ENCODE data around the gene SLC1A2.

Gene SLC1A2

DNA sequence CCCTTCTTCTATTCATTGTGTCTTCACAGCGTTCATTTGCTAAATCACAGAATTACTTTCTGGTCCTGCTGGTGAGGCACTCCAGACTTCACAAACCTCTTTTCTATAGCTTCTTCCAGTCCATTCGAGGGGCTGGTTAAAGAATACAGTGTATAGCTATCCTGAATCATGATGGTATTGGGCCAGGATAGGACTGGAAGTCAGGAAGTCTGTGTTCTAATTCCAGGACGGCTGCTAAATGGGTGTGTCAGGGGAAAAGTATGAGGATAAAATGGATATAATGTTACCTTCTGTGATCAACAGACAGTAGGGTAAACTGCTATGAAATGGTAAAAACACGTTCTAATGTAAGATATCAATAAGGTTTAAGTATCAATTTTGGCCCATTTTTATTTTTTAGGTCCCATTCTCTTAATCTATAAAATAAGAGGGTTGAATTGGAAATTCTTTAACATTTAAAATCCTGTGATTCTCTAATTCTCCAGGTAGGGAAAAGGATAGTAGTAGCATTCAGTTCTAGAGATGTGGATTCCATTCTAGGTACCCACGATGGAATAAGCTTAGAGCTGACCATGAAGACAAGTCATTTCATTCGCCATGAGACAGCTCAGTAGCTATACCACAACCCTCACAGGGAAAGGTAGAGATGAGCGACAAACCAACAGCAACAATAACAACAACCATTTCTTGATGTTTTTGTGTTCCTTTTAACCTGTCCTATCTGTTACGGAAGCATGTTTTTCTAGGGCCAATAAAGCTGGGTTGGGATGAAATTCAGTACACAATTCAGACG, 96.1 kb downstream of the SLC1A2 start:
- no peak for ATAC-seq
- Mint-ChIP-seq H3K9me3 (peaks cover 4% of the 10 kb centered on the region), H3K27ac (no peak overlapping the region), H3K4me1 (peaks cover 16% of the 10 kb centered on the region), H3K4me3 (no peak overlapping the region), H3K27me3 (no peaks in the 10 kb centered on the region), H3K36me3 (ENCODE audit: low read depth) (no peaks in the 10 kb centered on the region)
- no peak for DNase-seq

GRCh38 chr11:35322318-35322979, 96.9 kb downstream of the SLC1A2 start:
- no peaks in the 10 kb centered on the region for H3K36me3 Mint-ChIP-seq (ENCODE audit: low read depth)
- no peak overlapping the region for H3K4me3 Mint-ChIP-seq
- no peaks in the 10 kb centered on the region for H3K27me3 Mint-ChIP-seq
- no peak overlapping the region for H3K27ac Mint-ChIP-seq
- H3K4me1 Mint-ChIP-seq: peaks cover 16% of the 10 kb centered on the region
- no peak for DNase-seq
- no peak for ATAC-seq
- H3K9me3 Mint-ChIP-seq: peaks cover 4% of the 10 kb centered on the region

GRCh38 chr11:35321532-35322317, 97.6 kb downstream of the SLC1A2 start:
- Mint-ChIP-seq H3K27ac (no peak overlapping the region), H3K4me3 (no peak overlapping the region), H3K27me3 (no peaks in the 10 kb centered on the region), H3K4me1 (peaks cover 19% of the 10 kb centered on the region), H3K36me3 (ENCODE audit: low read depth) (no peaks in the 10 kb centered on the region), H3K9me3 (peaks cover 4% of the 10 kb centered on the region)
- ATAC-seq (no peak), DNase-seq (no peak)

GRCh38 chr11:35321111-35321510, 98.2 kb downstream of the SLC1A2 start:
- Mint-ChIP-seq H3K36me3 (ENCODE audit: low read depth) (no peaks in the 10 kb centered on the region), H3K27ac (no peak overlapping the region), H3K4me3 (no peak overlapping the region), H3K4me1 (peaks cover 22% of the 10 kb centered on the region), H3K27me3 (no peaks in the 10 kb centered on the region), H3K9me3 (peaks cover 4% of the 10 kb centered on the region)
- ATAC-seq (no peak), DNase-seq (no peak)

DNA sequence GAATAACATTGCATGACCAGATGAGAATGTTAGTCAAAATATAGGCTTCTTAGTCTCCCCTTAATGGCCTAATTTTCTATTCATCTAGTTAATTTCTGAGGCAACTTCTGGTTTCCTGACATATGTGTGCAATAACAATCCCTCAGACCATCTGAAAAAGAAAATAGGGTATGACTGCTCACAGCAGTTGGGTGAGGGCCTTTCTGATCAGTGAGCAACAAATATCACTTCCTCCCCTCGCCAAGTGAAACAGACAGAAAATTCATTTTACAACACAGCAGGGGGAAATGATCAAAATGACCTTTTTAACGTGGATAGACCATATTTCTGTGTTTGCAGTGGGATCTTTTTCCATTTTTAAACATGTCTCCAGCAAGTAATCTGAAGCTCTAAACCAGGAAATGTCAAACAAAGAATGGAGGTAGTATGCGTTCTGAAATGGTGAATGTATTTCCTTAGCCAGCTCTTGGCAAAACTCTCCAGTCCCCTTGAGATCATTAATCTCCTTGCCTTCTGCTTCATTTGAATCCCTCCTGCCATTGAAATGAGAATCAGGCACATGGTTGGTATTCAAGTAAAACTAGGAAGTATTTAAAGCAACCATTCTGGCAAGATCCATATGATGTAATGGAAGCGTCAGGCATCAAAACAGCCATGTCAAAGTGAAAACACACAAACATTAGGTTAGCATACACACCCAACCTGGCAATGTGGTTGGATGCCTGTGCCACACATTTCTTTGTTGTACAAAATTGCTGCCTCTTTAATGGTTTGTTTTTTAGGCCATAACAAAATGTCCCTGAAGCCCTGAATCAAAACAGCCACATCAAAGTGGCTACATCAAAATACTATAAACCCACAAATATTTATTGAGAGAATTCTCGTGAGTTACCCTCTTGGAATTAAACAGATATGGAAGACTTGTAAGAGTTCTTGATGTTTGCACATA, 100.1 kb downstream of the SLC1A2 start:
- no peaks in the 10 kb centered on the region for H3K36me3 Mint-ChIP-seq (ENCODE audit: low read depth)
- H3K27ac Mint-ChIP-seq: no peak overlapping the region
- no peak overlapping the region for H3K4me3 Mint-ChIP-seq
- no peaks in the 10 kb centered on the region for H3K27me3 Mint-ChIP-seq
- peaks cover 24% of the 10 kb centered on the region for H3K4me1 Mint-ChIP-seq
- no peak for ATAC-seq
- no peak for DNase-seq
- H3K9me3 Mint-ChIP-seq: no peaks in the 10 kb centered on the region

GRCh38 chr11:35318309-35318708, 101.0 kb downstream of the SLC1A2 start:
- H3K36me3 Mint-ChIP-seq (ENCODE audit: low read depth): no peaks in the 10 kb centered on the region
- H3K4me3 Mint-ChIP-seq: no peak overlapping the region
- peaks cover 24% of the 10 kb centered on the region for H3K4me1 Mint-ChIP-seq
- no peaks in the 10 kb centered on the region for H3K27me3 Mint-ChIP-seq
- ATAC-seq: no peak
- no peak overlapping the region for H3K27ac Mint-ChIP-seq
- DNase-seq: no peak
- no peaks in the 10 kb centered on the region for H3K9me3 Mint-ChIP-seq

- H3K9me3 Mint-ChIP-seq: no peaks in the 10 kb centered on the region
- DNase-seq: no peak
- H3K4me1 Mint-ChIP-seq: peaks cover 28% of the 10 kb centered on the region
- H3K4me3 Mint-ChIP-seq: no peak overlapping the region
- H3K36me3 Mint-ChIP-seq (ENCODE audit: low read depth): no peaks in the 10 kb centered on the region
- H3K27me3 Mint-ChIP-seq: no peaks in the 10 kb centered on the region
- H3K27ac Mint-ChIP-seq: no peak overlapping the region
- ATAC-seq: no peak
Observed at GRCh38 chr11:35317253-35317652, 102.1 kb downstream of the SLC1A2 start.

GRCh38 chr11:35316161-35316560, 103.2 kb downstream of the SLC1A2 start:
- no peak overlapping the region for H3K27ac Mint-ChIP-seq

DNA sequence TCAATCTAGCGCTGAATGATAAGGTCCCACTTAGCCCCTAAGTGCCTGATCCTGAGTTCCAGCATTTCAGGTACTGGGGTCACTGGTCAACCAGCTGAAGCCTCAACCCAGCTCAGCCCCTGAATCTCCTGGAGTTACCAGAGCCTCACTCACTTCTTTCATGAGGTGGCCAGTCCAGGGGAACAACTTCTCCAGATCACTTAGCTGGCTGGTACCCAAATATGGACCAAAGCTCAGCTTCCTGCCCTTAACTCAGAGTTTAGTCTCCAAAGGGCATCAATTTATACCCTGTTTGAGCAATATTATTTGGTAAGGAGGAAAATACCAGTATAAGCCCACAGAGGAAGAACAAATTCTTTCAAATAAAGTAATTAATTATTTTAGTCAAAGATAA, 105.6 kb downstream of the SLC1A2 start:
- H3K27ac Mint-ChIP-seq: no peak overlapping the region
- ATAC-seq (no peak), DNase-seq (no peak)
- H3K4me1 Mint-ChIP-seq: peaks cover 17% of the 10 kb centered on the region
- no peaks in the 10 kb centered on the region for H3K36me3 Mint-ChIP-seq (ENCODE audit: low read depth)
- H3K9me3 Mint-ChIP-seq: no peaks in the 10 kb centered on the region
- no peaks in the 10 kb centered on the region for H3K27me3 Mint-ChIP-seq
- no peak overlapping the region for H3K4me3 Mint-ChIP-seq

More at GRCh38 chr11:35316161-35316560, 103.2 kb downstream of the SLC1A2 start:
- Mint-ChIP-seq H3K4me3 (no peak overlapping the region), H3K4me1 (peaks cover 30% of the 10 kb centered on the region), H3K36me3 (ENCODE audit: low read depth) (no peaks in the 10 kb centered on the region), H3K9me3 (no peaks in the 10 kb centered on the region), H3K27me3 (no peaks in the 10 kb centered on the region)
- ATAC-seq (no peak), DNase-seq (no peak)

GRCh38 chr11:35313066-35313759, 106.1 kb downstream of the SLC1A2 start:
- Mint-ChIP-seq H3K9me3 (no peaks in the 10 kb centered on the region), H3K4me3 (no peak overlapping the region), H3K36me3 (ENCODE audit: low read depth) (no peaks in the 10 kb centered on the region), H3K27me3 (no peaks in the 10 kb centered on the region), H3K4me1 (peaks cover 13% of the 10 kb centered on the region), H3K27ac (no peak overlapping the region)
- ATAC-seq (no peak), DNase-seq (no peak)

- H3K36me3 Mint-ChIP-seq (ENCODE audit: low read depth): no peaks in the 10 kb centered on the region
- no peak overlapping the region for H3K4me3 Mint-ChIP-seq
- no peak overlapping the region for H3K27ac Mint-ChIP-seq
- DNase-seq (no peak), ATAC-seq (no peak)
- H3K27me3 Mint-ChIP-seq: no peaks in the 10 kb centered on the region
- H3K9me3 Mint-ChIP-seq: no peaks in the 10 kb centered on the region
- H3K4me1 Mint-ChIP-seq: peaks cover 7% of the 10 kb centered on the region
Observed at GRCh38 chr11:35311331-35311730, 108.0 kb downstream of the SLC1A2 start.

GRCh38 chr11:35308157-35308556, 111.2 kb downstream of the SLC1A2 start:
- Mint-ChIP-seq H3K9me3 (no peaks in the 10 kb centered on the region), H3K27me3 (no peaks in the 10 kb centered on the region), H3K36me3 (ENCODE audit: low read depth) (no peaks in the 10 kb centered on the region), H3K27ac (no peak overlapping the region), H3K4me1 (peaks cover 30% of the 10 kb centered on the region), H3K4me3 (no peak overlapping the region)
- ATAC-seq (no peak), DNase-seq (no peak)

- H3K4me1 Mint-ChIP-seq: peaks cover 27% of the 10 kb centered on the region
- H3K27ac Mint-ChIP-seq: no peak overlapping the region
Observed at GRCh38 chr11:35307221-35307621, 112.1 kb downstream of the SLC1A2 start.

More at GRCh38 chr11:35307221-35307621, 112.1 kb downstream of the SLC1A2 start:
- H3K27me3 Mint-ChIP-seq: no peaks in the 10 kb centered on the region
- H3K36me3 Mint-ChIP-seq (ENCODE audit: low read depth): no peaks in the 10 kb centered on the region
- H3K9me3 Mint-ChIP-seq: no peaks in the 10 kb centered on the region
- DNase-seq: no peak
- ATAC-seq: no peak
- H3K4me3 Mint-ChIP-seq: no peak overlapping the region

Measured in activated naive CD8-positive, alpha-beta T cell treated with anti-CD3 and anti-CD28 coated beads, Interleukin-2, amount 50 U/mL, for 24 hours (primary cell).